Measurements from ENCODE around the gene DOCK4. TPM values are rescaled to one million over a fixed set of nuclear protein-coding genes. Genes with fewer than 3 reads are reported as not detected.

DOCK4 gene
- total and polyA plus RNA-seq, 10 of the 15 experiments (the other 5 are each of a cell fraction or from before 2014, with no cell fraction given), result 0.03 to 0.73 (median 0.38) TPM

DNA sequence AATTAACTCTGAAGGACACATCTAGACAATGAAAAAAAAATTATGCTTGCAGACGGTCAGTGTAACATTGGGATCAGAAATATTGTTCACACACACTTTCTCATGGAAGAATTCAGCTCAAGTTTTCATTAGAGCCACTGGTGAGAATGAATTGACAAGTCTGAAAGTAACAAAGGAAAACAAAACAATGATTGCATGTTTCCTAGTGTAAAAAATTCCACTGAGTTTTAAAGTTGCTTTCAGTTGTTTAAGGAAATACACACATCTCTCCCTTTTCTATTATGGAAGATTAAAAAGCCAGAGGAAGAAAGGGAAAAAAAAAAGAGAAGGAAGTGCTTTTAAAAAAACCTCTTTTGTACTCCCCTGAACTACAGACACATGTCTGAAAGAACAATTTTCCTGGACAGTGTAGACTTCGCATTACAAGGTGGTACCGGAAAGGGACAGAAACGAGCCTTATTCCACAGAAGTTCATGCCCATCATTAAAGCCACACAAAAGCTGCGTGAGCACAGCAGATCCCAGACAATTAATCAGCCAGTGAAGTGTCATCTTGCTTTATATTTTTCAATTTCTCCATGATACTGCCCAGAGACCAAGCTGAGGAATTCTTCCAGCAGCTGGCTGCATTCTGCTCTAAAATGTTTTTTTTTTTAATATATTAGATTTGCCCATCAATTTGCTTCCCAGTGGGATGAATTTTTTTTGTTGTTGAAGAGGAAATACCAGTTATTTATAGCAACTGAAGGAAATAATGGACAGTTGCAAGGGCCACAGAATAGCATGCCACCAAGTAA lies 294.8 kb downstream of the DOCK4 start:
- H3K9me3 ChIP-seq (replicated peaks; ENCODE audit: control insufficient read depth, insufficient read depth, low read length), result no peaks in the 10 kb centered on the region
- TF ChIP-seq PRDM15 (CRISPR knock-in tag; IDR thresholded peaks at IDR 0.05) (no peak), CHD2 (IDR thresholded peaks at IDR 0.05; ENCODE audit: borderline replicate concordance, low read depth, low read length) (no peak), NFIC (IDR thresholded peaks at IDR 0.05; ENCODE audit: low read depth, low read length) (no peak), NRF1 (conservative IDR thresholded peaks at IDR 0.05; ENCODE audit: low read depth, low read length) (no peak), ETV6 (conservative IDR thresholded peaks at IDR 0.05 in 1 of 2, IDR thresholded peaks at IDR 0.05 in 1 of 2; ENCODE audit: borderline replicate concordance in 1 of 2, low read depth in 1 of 2) (no peak), JUND (IDR thresholded peaks at IDR 0.05; ENCODE audit: low read depth, low read length) (no peak), ZNF274 (IDR thresholded peaks at IDR 0.05; ENCODE audit: insufficient read depth, insufficient read length) (no peak), NKRF (conservative IDR thresholded peaks at IDR 0.05) (no peak)
- no peaks in the 10 kb centered on the region for H3K79me2 ChIP-seq (ENCODE audit: control insufficient read depth, insufficient read depth, low read length)
- no peak overlapping the region for H2AFZ ChIP-seq (ENCODE audit: control insufficient read depth, low read depth, low read length)
- intact Hi-C loops (cut with micrococcal nuclease; ENCODE audit: unreplicated experiment) (no loop called here), in situ Hi-C loops (cut with MboI) (no loop called here)
- no TSS peak for BruUV-seq (replicated peaks)
- FAIRE-seq (no peak), DNase-seq (ENCODE audit: low read depth, low spot score) (no peak), ATAC-seq (no peak)
- ChIA-PET SMC1A (ENCODE audit: uncharacterized antibody, unreplicated experiment) (no interaction called here), RAD21 (ENCODE audit: unreplicated experiment) (no interaction called here), POLR2A (no interaction called here), CTCF (no interaction called here)
- no peaks in the 10 kb centered on the region for H4K20me1 ChIP-seq (ENCODE audit: control insufficient read depth, insufficient read depth)
- H3K27me3 ChIP-seq (replicated peaks in 1 of 2; ENCODE audit: control insufficient read depth in 2 of 2, insufficient read depth in 2 of 2, low read length in 1 of 2), result no peaks in the 10 kb centered on the region
- H3K4me3 ChIP-seq, result no peak overlapping the region
- 69% methylated on average over 5 of the region's 5 CpGs for WGBS (ENCODE audit: insufficient coverage, insufficient replicate concordance, low lambda C conversion rate, missing lambda C conversion rate)
- no peak overlapping the region for H3K4me2 ChIP-seq (ENCODE audit: control insufficient read depth, insufficient read depth)
- H3K36me3 ChIP-seq (ENCODE audit: control insufficient read depth in 2 of 2, insufficient read depth in 2 of 2, low read length in 1 of 2), result no peaks in the 10 kb centered on the region
- no peaks in the 10 kb centered on the region for H3K4me1 ChIP-seq (ENCODE audit: control insufficient read depth, insufficient read depth, low read length)
- H3K27ac ChIP-seq (ENCODE audit: control insufficient read depth, insufficient read depth), result no peak overlapping the region
- no peak overlapping the region for H3K9ac ChIP-seq (ENCODE audit: control insufficient read depth, insufficient read depth, low read length)
